Motor neuron (in vitro differentiated cells): ENCODE results near the gene LAMTOR5. TPM values are rescaled to one million over a fixed set of nuclear protein-coding genes. Genes with fewer than 3 reads are reported as not detected.
"Not testable (repeated sequence)": the region's sequence is repeated elsewhere in the genome, so short reads cannot be mapped to it uniquely, and the experiment has no call there.

ENCODE experiments used
- ATAC-seq, 8 experiments: fragments of 200-7000 bp; cut with Tn5 transposase; replicated peaks in 6 of 8; 2 replicates each; pipeline ENCODE4 v1.8.0; 2021; ENCODE audit warnings: mild to moderate bottlenecking in 8 of 8, moderate library complexity in 8 of 8
- H3K27ac ChIP-seq, 2 donors: fragments of 250-450 bp; sonication (Bioruptor Pico); 2 replicates each; pipeline ENCODE4 v1.9.0; 2021; ENCODE audit warnings: antibody characterized with exemption in 2 of 2, mild to moderate bottlenecking in 2 of 2, moderate library complexity in 1 of 2
- H3K4me1 ChIP-seq, 2 donors: fragments of 250-450 bp; sonication (Bioruptor Pico); replicated peaks in 1 of 2; 2 replicates each; pipeline ENCODE4 v1.6.1; 2021; ENCODE audit warnings: antibody characterized with exemption in 2 of 2, mild to moderate bottlenecking in 2 of 2, moderate library complexity in 1 of 2
- H3K4me3 ChIP-seq, 5 donors: fragments of 250-450 bp; sonication (Bioruptor Pico); 2 replicates each; pipeline ENCODE4 v1.9.0; 2021; ENCODE audit warnings: antibody characterized with exemption in 5 of 5, mild to moderate bottlenecking in 5 of 5, moderate library complexity in 4 of 5
- WGBS, 10 experiments: fragments of 450-650 bp; shearing (Covaris generic); methylation state at CpG; one replicate each; pipeline ENCODE4 v1.0.0; 2022; 5-methylcytosine and 5-hydroxymethylcytosine counted together
- in situ Hi-C, 9 experiments: fragments of 400-800 bp; cut with MboI; loops; one replicate each; pipeline ENCODE4 v1.15.0; 2021; ENCODE audit warnings: low sequenced_read_pairs in 9 of 9, low pct_unique_long_range_greater_than_20kb in 2 of 9; ENCODE audit not compliant: unreplicated experiment in 9 of 9
- total RNA-seq, 8 experiments: library from RNA; unstranded; fragments of 300-600 nt; gene quantifications; 2 replicates each; pipeline versions ENCODE4 v1.2.3 to v1.2.4, GENCODE V29; 2022

Gene LAMTOR5
- total RNA-seq, 8 experiments from 2014 or later: 129 to 365 (median 211) TPM

- Histone ChIP-seq H3K27ac (no peak overlapping the region), H3K4me3 (no peak overlapping the region), H3K4me1 (peaks cover 9 to 14% of the 10 kb centered on the region in 2 donors)
- no peak for ATAC-seq
- in situ Hi-C loops: no loop called here
- 83 to 100% (median 94%) methylated on average over 2 to 5 of the region's 5 CpGs; no CpG with 5 or more reads in 2 of the 10 experiments for whole genome bisulfite sequencing, 10 experiments
Observed at GRCh38 chr1:110403805-110404204, 3.7 kb downstream of the LAMTOR5 start.

- in situ Hi-C loops, H3K4me1 ChIP-seq, ATAC-seq, H3K27ac ChIP-seq, H3K4me3 ChIP-seq: not testable (repeated sequence)
- WGBS, 10 experiments: 93 to 100% (median 99%) methylated on average over 2 to 16 of the region's 48 CpGs; no CpG with 5 or more reads in 6 of the 10 experiments
Observed at GRCh38 chr1:110396259-110396958, 11.1 kb downstream of the LAMTOR5 start.

- in situ Hi-C loops: no loop called here
- peaks cover 0 to 3% of the 10 kb centered on the region in 2 donors for H3K4me1 ChIP-seq
- 80 to 100% (median 93%) methylated on average over 1 to 3 of the region's 3 CpGs; no CpG with 5 or more reads in 2 of the 10 experiments for WGBS, 10 experiments
- no peak overlapping the region for H3K27ac ChIP-seq
- ATAC-seq: no peak
- H3K4me3 ChIP-seq: no peak overlapping the region
Observed at GRCh38 chr1:110394493-110394820, 13.0 kb downstream of the LAMTOR5 start.

- H3K27ac ChIP-seq: no peak overlapping the region
- no peak overlapping the region for H3K4me3 ChIP-seq
- H3K4me1 ChIP-seq: peaks cover 0 to 3% of the 10 kb centered on the region in 2 donors
- peak in 3 of 8 experiments; percentile 14 to 47 (median 42) for ATAC-seq
- in situ Hi-C loops: no loop called here
- 0 to 85% (median 54%) methylated on average over 1 to 3 of the region's 3 CpGs for WGBS, 10 experiments
Observed at GRCh38 chr1:110393691-110394492, 13.6 kb downstream of the LAMTOR5 start.

GRCh38 chr1:110393286-110393685 lies 14.2 kb downstream of the LAMTOR5 start:
- H3K4me3 ChIP-seq: no peak overlapping the region
- peaks cover 0 to 3% of the 10 kb centered on the region in 2 donors for H3K4me1 ChIP-seq
- H3K27ac ChIP-seq: no peak overlapping the region
- 80 to 100% (median 89%) methylated on average over 1 to 2 of the region's 2 CpGs for WGBS, 10 experiments
- ATAC-seq: no peak
- in situ Hi-C loops: no loop called here

- 0 to 67% (median 23%) methylated on average over 1 to 8 of the region's 8 CpGs; no CpG with 5 or more reads in 2 of the 10 experiments for WGBS, 10 experiments
- H3K4me1 ChIP-seq: peaks cover 0 to 3% of the 10 kb centered on the region in 2 donors
- ATAC-seq: peak in 7 of 8 experiments; percentile 16 to 86 (median 57)
- in situ Hi-C loops: no loop called here
- no peak within 1 kb of the TSS for H3K4me3 ChIP-seq
- no peak within 1 kb of the TSS for H3K27ac ChIP-seq
Observed at GRCh38 chr1:110390692-110391245, 16.7 kb downstream of the LAMTOR5 start, which contains the start of gene SLC16A4. Gene SLC16A4 (minus strand): TSS chr1:110391026. CDS start chr1:110389323, 1,703 bp downstream.

GRCh38 chr1:110390096-110390495 lies 17.4 kb downstream of the LAMTOR5 start:
- in situ Hi-C loops: no loop called here
- no peak overlapping the region for H3K4me3 ChIP-seq
- H3K27ac ChIP-seq: no peak overlapping the region

GRCh38 chr1:110387048-110387754 lies 20.3 kb downstream of the LAMTOR5 start:
- Histone ChIP-seq H3K4me1 (peaks cover 0 to 3% of the 10 kb centered on the region in 2 donors), H3K4me3 (no peak overlapping the region), H3K27ac (no peak overlapping the region)
- in situ Hi-C loops: no loop called here
- ATAC-seq: no peak
- 91 to 100% (median 100%) methylated on average over 1 of the region's 1 CpG; no CpG with 5 or more reads in 3 of the 10 experiments for WGBS, 10 experiments

More at GRCh38 chr1:110390096-110390495, 17.4 kb downstream of the LAMTOR5 start:
- 7 to 89% (median 86%) methylated on average over 3 to 6 of the region's 6 CpGs for WGBS, 10 experiments
- peaks cover 0 to 3% of the 10 kb centered on the region in 2 donors for H3K4me1 ChIP-seq
- peak in 3 of 8 experiments; percentile 62 to 72 (median 65) for ATAC-seq

- 80 to 100% (median 100%) methylated on average over 1 of the region's 1 CpG; no CpG with 5 or more reads in 3 of the 10 experiments for WGBS, 10 experiments
- H3K4me3 ChIP-seq: no peak overlapping the region
- in situ Hi-C loops: no loop called here
- H3K4me1 ChIP-seq: no peaks in the 10 kb centered on the region
- no peak for ATAC-seq
- no peak overlapping the region for H3K27ac ChIP-seq
Observed at GRCh38 chr1:110385369-110385768, 22.1 kb downstream of the LAMTOR5 start.

GRCh38 chr1:110384581-110385321 lies 22.7 kb downstream of the LAMTOR5 start:
- in situ Hi-C loops: no loop called here
- Histone ChIP-seq H3K4me3 (no peak overlapping the region), H3K4me1 (no peaks in the 10 kb centered on the region), H3K27ac (no peak overlapping the region)
- WGBS, 10 experiments: 93 to 100% (median 97%) methylated on average over 1 to 16 of the region's 19 CpGs; no CpG with 5 or more reads in 2 of the 10 experiments
- ATAC-seq: no peak

GRCh38 chr1:110383251-110383990 lies 24.1 kb downstream of the LAMTOR5 start:
- WGBS, 10 experiments: 64 to 100% (median 82%) methylated on average over 1 to 5 of the region's 5 CpGs
- Histone ChIP-seq H3K27ac (no peak overlapping the region), H3K4me3 (no peak overlapping the region), H3K4me1 (no peaks in the 10 kb centered on the region)
- ATAC-seq: peak in 3 of 8 experiments; percentile 27 to 93 (median 90)
- in situ Hi-C loops: no loop called here
